EL (cell line): ENCODE measurements around the gene SULT1B1.
"Not testable (repeated sequence)": the region's sequence is repeated elsewhere in the genome, so short reads cannot be mapped to it uniquely, and the experiment has no call there.

Experiments
- DNase-seq: peaks from one replicate; pipeline ENCODE4 v3.0.0-alpha.2; 2016

Gene SULT1B1

GRCh38 chr4:69760455-69760854, at the start of gene SULT1B1:
TSS of gene SULT1B1 (minus strand) at chr4:69760620. CDS start at chr4:69755217, 5,403 bp downstream.
- no peak for DNase-seq

GRCh38 chr4:69800599-69800998, 40.2 kb upstream of the SULT1B1 start:
- DNase-seq: no peak

- no peak for DNase-seq
These were observed 38.9 kb upstream of the SULT1B1 start for GRCh38 chr4:69799337-69799736.

- no peak for DNase-seq
These were observed 33.3 kb upstream of the SULT1B1 start for GRCh38 chr4:69793732-69794131.

- DNase-seq: no peak
These were observed 27.5 kb upstream of the SULT1B1 start for GRCh38 chr4:69787879-69788278.

- no peak for DNase-seq
These were observed 26.1 kb upstream of the SULT1B1 start for GRCh38 chr4:69786547-69786946.

- DNase-seq: no peak
These were observed 24.9 kb upstream of the SULT1B1 start for GRCh38 chr4:69785211-69785831.

- no peak for DNase-seq
These were observed 22.4 kb upstream of the SULT1B1 start for GRCh38 chr4:69782651-69783310.

- no peak for DNase-seq
These were observed 21.3 kb upstream of the SULT1B1 start for GRCh38 chr4:69781458-69782418.

- DNase-seq: no peak
These were observed 19.7 kb upstream of the SULT1B1 start for GRCh38 chr4:69780141-69780540.

GRCh38 chr4:69776696-69777095, 16.3 kb upstream of the SULT1B1 start:
- no peak for DNase-seq

GRCh38 chr4:69775321-69775867, 15.0 kb upstream of the SULT1B1 start:
- DNase-seq: no peak

- DNase-seq: no peak
These were observed 13.1 kb upstream of the SULT1B1 start for GRCh38 chr4:69773484-69773883.

GRCh38 chr4:69768554-69768953, 8.1 kb upstream of the SULT1B1 start:
- DNase-seq: not testable (repeated sequence)

- no peak for DNase-seq
These were observed 5.3 kb upstream of the SULT1B1 start for GRCh38 chr4:69765751-69766150.

- no peak for DNase-seq
These were observed 3.9 kb upstream of the SULT1B1 start for GRCh38 chr4:69764311-69764710.

- DNase-seq: no peak
These were observed 2.8 kb upstream of the SULT1B1 start for GRCh38 chr4:69763233-69763632.

- no peak for DNase-seq
These were observed 1.2 kb downstream of the SULT1B1 start for GRCh38 chr4:69759189-69759604.

GRCh38 chr4:69757464-69757863, 3.0 kb downstream of the SULT1B1 start:
- no peak for DNase-seq

GRCh38 chr4:69754926-69755580, 5.4 kb downstream of the SULT1B1 start:
- no peak for DNase-seq

- DNase-seq: no peak
These were observed 6.7 kb downstream of the SULT1B1 start for GRCh38 chr4:69753686-69754085.

- DNase-seq: no peak
These were observed 10.1 kb downstream of the SULT1B1 start for GRCh38 chr4:69750346-69750745.

- DNase-seq: no peak
These were observed 10.6 kb downstream of the SULT1B1 start for GRCh38 chr4:69749771-69750170.
